DMS53 treated with DMSO at 0.1 percent for 48 hours (cell line): ENCODE results near the gene ZFAND2B.

Source experiments
- DNase-seq: peaks from one replicate; lab custom pipeline; 2025; ENCODE audit not compliant: unreplicated experiment; lab: John Stamatoyannopoulos, UW

The ZFAND2B gene, protein sequence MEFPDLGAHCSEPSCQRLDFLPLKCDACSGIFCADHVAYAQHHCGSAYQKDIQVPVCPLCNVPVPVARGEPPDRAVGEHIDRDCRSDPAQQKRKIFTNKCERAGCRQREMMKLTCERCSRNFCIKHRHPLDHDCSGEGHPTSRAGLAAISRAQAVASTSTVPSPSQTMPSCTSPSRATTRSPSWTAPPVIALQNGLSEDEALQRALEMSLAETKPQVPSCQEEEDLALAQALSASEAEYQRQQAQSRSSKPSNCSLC

GRCh38 chr2:219206328-219207133 is at the start of gene ZFAND2B:
Gene ZFAND2B, plus strand, starts transcription at chr2:219206782. Its CDS starts 206 bp downstream, at chr2:219206988.
- peak; percentile 75 for DNase-seq

DNA sequence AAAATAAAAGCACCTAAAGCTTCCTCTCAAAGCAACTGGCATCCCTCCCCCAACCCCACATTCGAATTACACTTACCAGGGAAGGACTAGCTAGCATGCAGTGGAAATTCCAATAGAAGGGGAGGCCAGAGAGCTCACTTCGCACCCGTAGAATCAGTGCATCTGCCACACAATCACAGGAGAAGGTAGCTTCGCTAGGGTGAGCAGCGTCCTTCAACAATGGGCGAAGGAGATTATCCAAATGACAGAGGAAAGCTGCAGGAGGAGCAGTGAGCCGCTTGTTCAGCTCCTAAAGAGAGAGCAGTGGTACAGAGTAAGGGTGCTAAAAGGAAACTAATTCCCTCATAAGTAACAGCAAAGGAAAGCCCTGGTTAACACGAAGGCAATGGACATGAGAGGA is 49.2 kb upstream of the ZFAND2B start:
- DNase-seq, result no peak

DNA sequence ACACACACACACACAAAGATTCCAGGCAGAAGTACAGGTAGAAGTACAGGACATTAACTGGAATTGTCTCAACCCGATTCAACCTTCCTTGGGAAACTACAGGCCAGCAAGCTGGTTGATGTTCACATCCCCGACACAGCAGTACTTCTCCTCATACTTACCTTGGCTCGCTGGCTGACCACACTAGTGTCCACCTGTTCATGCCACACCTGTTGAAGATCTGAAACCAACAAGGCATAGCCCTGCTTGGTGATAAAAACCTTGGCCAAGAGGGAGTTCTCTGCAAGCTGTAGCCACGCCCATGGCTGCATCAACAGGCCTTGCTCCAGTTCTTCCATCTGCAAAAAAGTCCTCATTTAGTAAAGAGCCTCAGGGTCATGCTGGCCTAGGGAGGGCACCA is 48.6 kb upstream of the ZFAND2B start:
- no peak for DNase-seq

DNA sequence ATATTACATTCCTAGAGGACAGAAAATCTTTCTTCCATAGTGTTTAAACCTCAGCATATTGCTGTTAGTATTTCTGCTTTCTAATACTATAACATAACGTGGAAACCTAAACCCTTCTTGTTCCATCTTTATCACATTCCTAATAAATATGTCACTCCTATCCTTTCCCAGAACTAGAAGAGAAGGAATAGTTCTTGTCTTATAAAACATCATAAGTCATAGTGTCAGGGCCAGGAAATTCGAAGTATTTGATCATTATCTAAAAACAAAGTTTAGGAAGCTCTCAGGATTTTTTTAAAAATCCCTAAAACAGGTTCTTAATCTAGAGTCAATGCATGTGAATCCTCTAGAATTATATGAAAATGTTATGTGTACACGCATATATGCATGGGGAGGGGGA is 48.0 kb upstream of the ZFAND2B start:
- no peak for DNase-seq

DNA sequence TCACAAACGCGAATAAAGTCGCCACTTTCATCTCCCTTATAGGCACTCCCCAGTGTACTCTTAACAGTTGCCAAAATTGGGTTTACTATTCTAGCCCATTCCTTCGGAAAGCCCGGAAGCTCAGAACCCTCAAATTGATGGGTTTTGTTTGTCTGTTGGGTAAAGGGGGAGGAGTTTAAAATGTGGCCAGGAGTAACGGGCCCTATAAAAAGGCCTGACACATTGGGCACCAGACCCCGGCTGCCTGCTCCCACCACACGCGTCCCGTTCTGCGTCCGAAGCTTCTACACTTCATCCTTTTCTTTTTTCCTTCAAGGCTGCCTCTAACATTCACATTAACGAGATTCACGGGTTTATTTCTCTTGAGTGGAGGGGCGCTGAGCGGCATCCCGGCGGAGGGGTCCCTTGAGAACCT is 46.8 kb upstream of the ZFAND2B start:
- DNase-seq, result no peak

GRCh38 chr2:219160186-219161017 is 46.2 kb upstream of the ZFAND2B start, which contains the start of gene NHEJ1:
Gene NHEJ1, minus strand, starts transcription at chr2:219160815. Its CDS starts 2,453 bp downstream, at chr2:219158362.
- DNase-seq, result peak; percentile 65

DNA sequence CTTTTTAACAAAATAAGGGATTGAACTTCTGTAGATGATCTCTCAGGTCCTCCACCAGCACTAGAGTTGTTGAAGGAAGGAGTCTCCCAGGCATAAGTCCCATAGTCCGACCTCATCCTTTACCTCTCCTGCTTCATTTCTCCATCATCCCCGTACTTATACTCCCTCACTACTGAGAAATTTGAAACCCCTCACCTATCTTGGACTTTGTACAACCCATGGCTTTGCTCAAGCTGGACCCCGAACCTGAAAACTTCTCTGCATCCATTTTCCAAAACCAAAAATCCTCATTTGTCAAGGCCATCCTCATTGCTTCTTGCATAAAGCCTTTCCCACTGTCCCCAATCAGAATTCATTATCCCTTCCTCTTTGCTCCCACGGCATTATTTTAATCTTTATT is 45.5 kb upstream of the ZFAND2B start:
- DNase-seq, result no peak

DNA sequence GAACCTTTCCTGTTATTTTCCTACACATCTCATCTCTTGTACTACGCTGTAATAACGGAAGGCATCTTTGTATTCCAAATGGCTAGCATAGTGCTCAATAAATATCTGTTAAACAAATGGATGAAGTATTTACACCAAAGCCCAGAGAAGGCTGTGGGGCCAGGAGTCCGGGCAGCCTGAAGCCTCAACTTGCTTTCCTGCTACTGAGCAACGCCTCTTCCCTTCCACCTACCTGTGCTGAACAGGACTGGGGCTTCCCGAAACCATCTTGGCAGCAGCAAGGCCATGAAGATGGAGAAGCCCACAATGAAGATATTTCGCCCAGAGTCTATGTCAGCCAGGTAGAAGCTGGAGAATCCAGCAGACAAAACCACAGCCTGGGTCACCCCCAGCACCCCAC is 43.4 kb upstream of the ZFAND2B start:
- DNase-seq, result no peak

GRCh38 chr2:219165058-219165911 is 41.3 kb upstream of the ZFAND2B start:
- no peak for DNase-seq

DNA sequence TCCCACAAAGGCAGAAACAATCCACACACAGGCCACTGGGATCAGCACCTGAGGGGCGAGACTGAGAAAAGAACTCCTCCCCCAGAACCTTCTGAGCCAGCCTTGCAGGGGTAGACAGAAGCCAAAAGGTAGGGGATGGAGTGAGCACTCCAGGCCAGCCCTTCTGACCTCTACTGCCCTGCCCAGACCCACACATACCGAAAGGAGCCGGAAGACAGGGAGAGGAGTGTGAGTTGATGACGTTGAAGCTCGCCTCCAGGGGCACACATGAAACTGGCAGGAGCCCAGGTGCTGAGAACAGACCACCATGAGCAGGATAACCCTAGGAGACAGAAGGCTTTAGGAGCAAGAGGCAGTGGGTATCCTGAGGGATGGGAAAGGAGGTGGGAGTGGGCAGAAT is 38.6 kb upstream of the ZFAND2B start:
- DNase-seq, result no peak

DNA sequence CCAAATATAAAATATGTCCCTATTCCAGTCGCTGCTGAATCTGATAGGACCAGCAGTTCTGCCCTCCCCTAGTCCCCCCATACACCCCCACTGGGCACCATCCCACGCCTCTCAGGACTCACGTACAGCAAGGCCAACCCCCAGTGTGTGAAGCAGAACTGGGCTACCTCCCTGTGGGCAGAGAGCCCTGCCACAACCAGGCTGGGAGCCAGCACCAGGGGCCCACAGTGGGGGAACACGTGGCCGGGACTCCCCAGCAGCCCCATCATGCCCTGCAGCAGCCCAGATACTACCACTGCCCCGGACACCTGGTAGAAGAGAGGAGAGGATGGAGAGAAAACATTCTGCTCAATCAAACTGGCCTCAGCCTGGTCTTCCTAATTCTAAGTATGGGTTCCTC is 38.1 kb upstream of the ZFAND2B start:
- DNase-seq, result no peak

GRCh38 chr2:219168932-219169331 is 37.6 kb upstream of the ZFAND2B start:
- no peak for DNase-seq

GRCh38 chr2:219169930-219170654 is 36.5 kb upstream of the ZFAND2B start, which contains the start of gene SLC23A3:
Gene SLC23A3, minus strand, starts transcription at chr2:219170029. Its CDS starts 45 bp downstream, at chr2:219169984.
- DNase-seq, result no peak

- DNase-seq, result peak; percentile 28
These were observed 35.3 kb upstream of the ZFAND2B start for GRCh38 chr2:219171231-219171651.

- no peak for DNase-seq
These were observed 34.1 kb upstream of the ZFAND2B start for GRCh38 chr2:219172231-219173154.

DNA sequence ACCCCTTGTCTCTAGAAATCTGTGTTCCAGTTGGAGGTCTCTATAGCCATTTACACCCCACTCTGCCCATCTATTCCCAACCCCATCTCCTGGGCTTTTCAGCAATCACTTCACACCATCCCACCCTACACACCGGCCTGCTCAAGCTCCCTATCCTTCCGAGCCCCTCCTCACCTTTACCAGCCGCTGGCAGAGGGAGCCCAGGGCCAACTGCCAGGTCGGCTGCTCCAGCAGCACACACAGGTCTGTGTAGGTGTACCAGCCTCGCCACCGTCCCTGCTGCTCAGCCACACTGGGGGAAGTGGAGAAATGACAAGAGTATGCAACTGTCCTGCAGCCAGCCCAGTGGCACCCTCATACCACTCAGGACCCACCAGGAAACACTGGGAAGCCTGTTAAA is 33.4 kb upstream of the ZFAND2B start:
- DNase-seq, result no peak

GRCh38 chr2:219174146-219174545 is 32.4 kb upstream of the ZFAND2B start:
- no peak for DNase-seq

GRCh38 chr2:219174801-219175200 is 31.8 kb upstream of the ZFAND2B start:
- DNase-seq, result no peak

DNA sequence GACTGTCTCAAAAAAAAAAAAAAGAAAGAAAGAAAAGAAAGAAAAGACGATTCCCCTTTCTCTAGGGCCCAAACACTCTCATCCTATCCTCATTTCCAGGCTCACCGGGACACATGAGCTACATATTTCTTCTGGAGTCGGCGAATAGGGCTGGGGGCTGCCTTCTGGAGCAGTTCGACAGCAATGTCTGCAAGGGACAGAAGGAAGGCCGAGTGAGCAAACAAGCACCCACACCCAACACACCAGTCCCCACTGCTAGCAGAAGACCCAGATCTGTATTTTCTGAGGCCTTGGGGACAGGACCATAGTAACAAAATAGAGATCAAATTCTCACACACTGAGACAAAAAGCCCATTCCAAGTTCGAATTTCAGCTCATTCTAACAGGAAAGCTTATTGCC is 31.1 kb upstream of the ZFAND2B start:
- no peak for DNase-seq
